Glutamatergic neuron (in vitro differentiated cells): ENCODE results near the gene KCNG2. TPM values are rescaled to one million over a fixed set of nuclear protein-coding genes. Genes with fewer than 3 reads are reported as not detected.
A peak's percentile ranks its signal among the peaks of the same experiment; 100 is the strongest.

Experiments used
- DNase-seq: peaks from one replicate; pipeline ENCODE4 v3.0.0; 2022
- H3K27ac Mint-ChIP-seq: one replicate; pipeline ENCODE4 v1.8.0; 2020; ENCODE audit warnings: mild to moderate bottlenecking, mixed read lengths, inconsistent platforms; ENCODE audit not compliant: unreplicated experiment
- H3K27me3 Mint-ChIP-seq: one replicate; pipeline ENCODE4 v1.8.0; 2020; ENCODE audit warnings: mild to moderate bottlenecking, moderate library complexity, mixed read lengths, inconsistent platforms; ENCODE audit not compliant: unreplicated experiment
- H3K36me3 Mint-ChIP-seq: one replicate; pipeline ENCODE4 v1.8.0; 2020; ENCODE audit warnings: mild to moderate bottlenecking, mixed read lengths, inconsistent platforms; ENCODE audit not compliant: unreplicated experiment
- H3K4me1 Mint-ChIP-seq: one replicate; pipeline ENCODE4 v1.8.0; 2020; ENCODE audit warnings: mild to moderate bottlenecking, low read depth, mixed read lengths, inconsistent platforms; ENCODE audit not compliant: unreplicated experiment
- H3K4me3 Mint-ChIP-seq: one replicate; pipeline ENCODE4 v1.8.0; 2020; ENCODE audit warnings: mild to moderate bottlenecking, mixed read lengths, inconsistent platforms; ENCODE audit not compliant: unreplicated experiment
- H3K9me3 Mint-ChIP-seq: one replicate; pipeline ENCODE4 v1.8.0; 2020; ENCODE audit warnings: mild to moderate bottlenecking, moderate library complexity, mixed read lengths, inconsistent platforms; ENCODE audit not compliant: unreplicated experiment
- total RNA-seq: library from RNA; stranded (reverse); fragmentation: NEBNext Ultra II Directional; extraction: Animal tissue kit (Norgen Biotek cat#: 25700); gene quantifications from one replicate; pipeline ENCODE4 v1.2.1, GENCODE V29; 2021; ENCODE audit not compliant: unreplicated experiment
- TF ChIP-seq, protein P1 (sequence below): fragments of 200-600 bp; sonication (generic); IDR thresholded peaks from one replicate; pipeline ENCODE4 v1.5.0; 2021; ENCODE audit not compliant: partially characterized antibody, unreplicated experiment

KCNG2 gene
- total RNA-seq, 1 donor from 2014 or later: 1.6 TPM

DNA sequence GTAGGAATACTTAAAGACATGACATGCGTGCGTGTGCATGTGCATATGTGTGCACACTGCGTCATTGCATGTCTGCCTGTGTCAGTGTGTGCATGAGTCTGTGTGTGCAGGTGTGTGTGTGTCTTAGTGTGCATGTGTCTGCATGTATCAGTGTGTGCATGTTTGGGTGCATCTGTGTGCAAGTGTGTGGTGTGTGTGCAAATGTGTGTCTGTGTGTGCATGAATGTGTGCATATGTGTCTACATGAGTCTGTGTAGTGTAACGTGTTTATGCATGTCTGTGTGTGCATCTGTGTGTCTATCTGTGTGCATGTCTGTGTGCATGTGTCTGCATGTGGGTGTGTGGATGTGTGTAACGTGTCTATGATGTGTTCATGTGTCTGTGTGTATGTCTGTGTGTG lies 30.5 kb downstream of the KCNG2 start:
- DNase-seq: no peak
- TF ChIP-seq, protein P1, sequence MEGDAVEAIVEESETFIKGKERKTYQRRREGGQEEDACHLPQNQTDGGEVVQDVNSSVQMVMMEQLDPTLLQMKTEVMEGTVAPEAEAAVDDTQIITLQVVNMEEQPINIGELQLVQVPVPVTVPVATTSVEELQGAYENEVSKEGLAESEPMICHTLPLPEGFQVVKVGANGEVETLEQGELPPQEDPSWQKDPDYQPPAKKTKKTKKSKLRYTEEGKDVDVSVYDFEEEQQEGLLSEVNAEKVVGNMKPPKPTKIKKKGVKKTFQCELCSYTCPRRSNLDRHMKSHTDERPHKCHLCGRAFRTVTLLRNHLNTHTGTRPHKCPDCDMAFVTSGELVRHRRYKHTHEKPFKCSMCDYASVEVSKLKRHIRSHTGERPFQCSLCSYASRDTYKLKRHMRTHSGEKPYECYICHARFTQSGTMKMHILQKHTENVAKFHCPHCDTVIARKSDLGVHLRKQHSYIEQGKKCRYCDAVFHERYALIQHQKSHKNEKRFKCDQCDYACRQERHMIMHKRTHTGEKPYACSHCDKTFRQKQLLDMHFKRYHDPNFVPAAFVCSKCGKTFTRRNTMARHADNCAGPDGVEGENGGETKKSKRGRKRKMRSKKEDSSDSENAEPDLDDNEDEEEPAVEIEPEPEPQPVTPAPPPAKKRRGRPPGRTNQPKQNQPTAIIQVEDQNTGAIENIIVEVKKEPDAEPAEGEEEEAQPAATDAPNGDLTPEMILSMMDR: no peak
- Mint-ChIP-seq H3K9me3 (peaks cover 10% of the 10 kb centered on the region), H3K27ac (no peak overlapping the region), H3K27me3 (no peaks in the 10 kb centered on the region), H3K4me1 (no peaks in the 10 kb centered on the region), H3K4me3 (no peak overlapping the region), H3K36me3 (no peaks in the 10 kb centered on the region)

DNA sequence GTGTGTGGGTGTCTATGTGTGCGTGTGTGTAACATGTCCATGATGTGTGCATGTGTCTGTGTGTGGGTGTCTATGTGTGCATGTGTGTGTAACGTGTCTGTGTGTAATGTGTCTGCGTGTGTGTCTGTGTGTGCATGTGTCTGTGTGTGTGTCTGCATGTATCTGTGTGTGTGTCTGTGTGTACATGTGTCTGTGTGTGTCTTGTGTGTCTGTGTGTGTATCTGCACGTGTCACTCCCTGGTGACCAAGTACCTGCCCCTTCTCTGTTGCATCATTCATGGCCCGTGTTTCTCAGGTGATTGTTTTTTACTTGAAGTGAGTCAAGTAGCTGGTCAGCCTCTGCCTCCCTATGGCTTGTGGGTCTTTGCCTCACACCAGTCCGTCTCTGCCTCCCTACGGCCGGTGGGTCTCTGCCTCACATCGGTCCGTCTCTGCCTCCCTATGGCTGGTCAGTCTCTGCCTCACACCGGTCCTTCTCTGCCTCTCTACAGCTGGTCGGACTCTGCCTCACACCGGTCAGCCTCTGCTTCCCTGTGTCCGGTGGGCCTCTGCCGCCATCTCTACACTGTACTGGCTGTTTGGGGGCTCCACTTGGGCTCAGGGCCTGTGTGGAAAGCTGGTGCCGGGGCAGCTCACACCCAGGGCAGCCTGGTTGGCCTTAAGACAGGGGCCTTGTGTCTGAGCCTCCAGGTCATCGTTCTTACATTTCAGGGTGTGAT lies 31.6 kb downstream of the KCNG2 start:
- DNase-seq: no peak
- TF ChIP-seq, protein P1: no peak
- peaks cover 10% of the 10 kb centered on the region for H3K9me3 Mint-ChIP-seq
- no peak overlapping the region for H3K4me3 Mint-ChIP-seq
- no peaks in the 10 kb centered on the region for H3K4me1 Mint-ChIP-seq
- no peaks in the 10 kb centered on the region for H3K36me3 Mint-ChIP-seq
- no peak overlapping the region for H3K27ac Mint-ChIP-seq
- H3K27me3 Mint-ChIP-seq: no peaks in the 10 kb centered on the region

- peaks cover 8% of the 10 kb centered on the region for H3K9me3 Mint-ChIP-seq
- DNase-seq: no peak
- H3K36me3 Mint-ChIP-seq: no peaks in the 10 kb centered on the region
- no peaks in the 10 kb centered on the region for H3K4me1 Mint-ChIP-seq
- no peaks in the 10 kb centered on the region for H3K27me3 Mint-ChIP-seq
- no peak overlapping the region for H3K4me3 Mint-ChIP-seq
- TF ChIP-seq, protein P1: no peak
- peak overlapping the region; percentile 38 for H3K27ac Mint-ChIP-seq
These were observed 34.4 kb downstream of the KCNG2 start for GRCh38 chr18:79832169-79832568.

- H3K4me3 Mint-ChIP-seq: no peak overlapping the region
- peaks cover 7% of the 10 kb centered on the region for H3K9me3 Mint-ChIP-seq
- TF ChIP-seq, protein P1: no peak
- no peak overlapping the region for H3K27ac Mint-ChIP-seq
- no peaks in the 10 kb centered on the region for H3K36me3 Mint-ChIP-seq
- H3K27me3 Mint-ChIP-seq: peaks cover 1% of the 10 kb centered on the region
- no peak for DNase-seq
- H3K4me1 Mint-ChIP-seq: no peaks in the 10 kb centered on the region
These were observed 37.1 kb downstream of the KCNG2 start for GRCh38 chr18:79834834-79835233.

- TF ChIP-seq, protein P1: no peak
These were observed 44.2 kb downstream of the KCNG2 start for GRCh38 chr18:79841936-79842335.

More at GRCh38 chr18:79841936-79842335, 44.2 kb downstream of the KCNG2 start:
- Mint-ChIP-seq H3K4me3 (no peak overlapping the region), H3K36me3 (peaks cover 12% of the 10 kb centered on the region), H3K27me3 (peaks cover 1% of the 10 kb centered on the region), H3K9me3 (no peaks in the 10 kb centered on the region), H3K27ac (no peak overlapping the region), H3K4me1 (no peaks in the 10 kb centered on the region)
- DNase-seq: no peak
